WTC11 (cell line): Measurements from ENCODE around the gene DAB2.

Experiments used
- AFF4 ChIP-seq: sonication (generic); formaldehyde crosslinking; IDR thresholded peaks from 2 replicates; pipeline ENCODE4 v1.8.1; 2023; ENCODE audit warnings: mild to moderate bottlenecking, missing genetic modification reagents, borderline replicate concordance
- CBFB ChIP-seq: sonication (generic); formaldehyde crosslinking; IDR thresholded peaks from 2 replicates; pipeline ENCODE4 v1.8.1; 2022; ENCODE audit warnings: mild to moderate bottlenecking, low read depth, missing genetic modification reagents
- CREM ChIP-seq: sonication (generic); formaldehyde crosslinking; IDR thresholded peaks from 2 replicates; pipeline ENCODE4 v1.8.1; 2022; ENCODE audit warnings: mild to moderate bottlenecking, missing genetic modification reagents, moderate library complexity
- CTCF ChIP-seq: fragments of 200-600 bp; IDR thresholded peaks from 2 replicates; pipeline ENCODE4 v1.8.0; 2022; ENCODE audit warnings: antibody characterized with exemption
- ELF4 ChIP-seq: sonication (generic); formaldehyde crosslinking; IDR thresholded peaks from 2 replicates; pipeline ENCODE4 v1.8.1; 2022; ENCODE audit warnings: low read depth, mild to moderate bottlenecking, moderate library complexity, missing genetic modification reagents
- ESRRA ChIP-seq: sonication (generic); formaldehyde crosslinking; IDR thresholded peaks from 2 replicates; pipeline ENCODE4 v1.8.1; 2022; ENCODE audit warnings: mild to moderate bottlenecking, missing genetic modification reagents, borderline replicate concordance
- MXD4 ChIP-seq: fragments of 250-450 bp; sonication (Bioruptor Pico); IDR thresholded peaks from 2 replicates; pipeline ENCODE4 v1.8.0; 2021; ENCODE audit warnings: mild to moderate bottlenecking, moderate library complexity, borderline replicate concordance
- NR1H2 ChIP-seq: sonication (generic); formaldehyde crosslinking; IDR thresholded peaks from 2 replicates; pipeline ENCODE4 v1.9.0; 2021; ENCODE audit warnings: mild to moderate bottlenecking, moderate library complexity, missing genetic modification reagents
- NR2C2 ChIP-seq: sonication (generic); formaldehyde crosslinking; IDR thresholded peaks from 2 replicates; pipeline ENCODE4 v1.8.0; 2022; ENCODE audit warnings: mild to moderate bottlenecking, missing genetic modification reagents
- SP1 ChIP-seq: sonication (generic); formaldehyde crosslinking; conservative IDR thresholded peaks from 2 replicates; pipeline ENCODE4 v1.8.1; 2022; ENCODE audit warnings: missing genetic modification reagents
- ZNF138 ChIP-seq: sonication (generic); formaldehyde crosslinking; conservative IDR thresholded peaks from 2 replicates; pipeline ENCODE4 v1.8.1; 2022; ENCODE audit warnings: mild to moderate bottlenecking, moderate library complexity, missing genetic modification reagents
- ZSCAN18 ChIP-seq: fragments of 250-450 bp; sonication (Bioruptor Pico); IDR thresholded peaks from 2 replicates; pipeline ENCODE4 v2.1.2; 2022; ENCODE audit warnings: mild to moderate bottlenecking, moderate library complexity

DNA sequence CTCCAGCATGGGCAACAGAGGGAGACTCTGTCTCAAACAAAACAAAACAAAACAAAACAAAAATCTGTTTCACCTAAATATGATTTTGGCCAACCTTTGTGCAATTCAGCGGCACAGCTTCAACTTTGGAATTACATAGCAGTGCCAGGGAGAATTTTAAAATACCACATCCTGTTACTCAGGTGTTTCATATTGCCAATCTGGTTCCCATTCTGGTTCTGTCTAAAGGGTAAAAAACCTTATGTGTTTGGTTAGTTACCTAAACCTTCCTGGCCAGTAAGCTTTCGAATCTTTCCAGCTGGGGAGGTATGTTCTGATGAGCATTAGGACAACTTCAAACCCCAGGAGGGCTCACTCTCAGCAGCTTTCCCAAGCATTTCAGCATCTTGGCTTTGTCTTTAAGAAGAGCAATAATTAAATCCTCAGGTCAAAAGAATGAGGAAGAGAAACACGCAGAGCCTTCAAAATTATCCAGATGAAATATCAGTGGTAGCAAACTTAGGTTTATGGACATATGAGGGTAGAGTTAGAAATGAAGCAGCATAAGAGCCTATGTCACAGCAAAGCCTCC lies 2.7 kb downstream of the DAB2 start:
- TF ChIP-seq CTCF (no peak), ELF4 (no peak), CREM (CRISPR knock-in tag) (no peak), ZNF138 (CRISPR knock-in tag) (no peak), NR1H2 (CRISPR knock-in tag) (no peak), NR2C2 (no peak), MXD4 (CRISPR knock-in tag) (no peak), ESRRA (CRISPR knock-in tag) (no peak), ZSCAN18 (CRISPR knock-in tag) (no peak), CBFB (CRISPR knock-in tag) (no peak), AFF4 (no peak), SP1 (no peak)
